Stimulated activated CD4-positive, alpha-beta T cell treated with anti-CD3 and anti-CD28 coated beads, TNF-alpha, amount 100 ng/mL, for 4 hours (primary cell): ENCODE results near the gene HSPA13.
"Not testable (repeated sequence)": the region's sequence is repeated elsewhere in the genome, so short reads cannot be mapped to it uniquely, and the experiment has no call there.

Experiments
- DNase-seq, 3 experiments: peaks; one replicate each; pipeline ENCODE4 v3.0.0-alpha.2; 2020; ENCODE audit warnings: low read depth in 3 of 3

The HSPA13 gene

GRCh38 chr21:14382835-14383595, at the start of gene HSPA13:
Gene HSPA13, minus strand, starts transcription at chr21:14383146. Its CDS starts 27 bp downstream, at chr21:14383119.
- DNase-seq: peak; percentile 92 to 99 (median 98)

GRCh38 chr21:14418920-14419319, 36.0 kb upstream of the HSPA13 start:
- DNase-seq: no peak

- no peak for DNase-seq
Observed at GRCh38 chr21:14414932-14415508, 32.1 kb upstream of the HSPA13 start.

GRCh38 chr21:14405962-14406361, 23.0 kb upstream of the HSPA13 start:
- no peak for DNase-seq

GRCh38 chr21:14405225-14405624, 22.3 kb upstream of the HSPA13 start:
- no peak for DNase-seq

GRCh38 chr21:14403681-14404318, 20.9 kb upstream of the HSPA13 start:
- DNase-seq: no peak

GRCh38 chr21:14401217-14401616, 18.3 kb upstream of the HSPA13 start:
- no peak for DNase-seq

GRCh38 chr21:14388282-14388681, 5.3 kb upstream of the HSPA13 start:
- DNase-seq: no peak

GRCh38 chr21:14384453-14384852, 1.5 kb upstream of the HSPA13 start:
- no peak for DNase-seq

GRCh38 chr21:14383596-14384180, 742 bp upstream of the HSPA13 start:
- DNase-seq: no peak

- no peak for DNase-seq
Observed at GRCh38 chr21:14382486-14382834, 486 bp downstream of the HSPA13 start.

- no peak for DNase-seq
Observed at GRCh38 chr21:14376854-14377253, 6.1 kb downstream of the HSPA13 start.

GRCh38 chr21:14366998-14367397, 15.9 kb downstream of the HSPA13 start:
- no peak for DNase-seq

- DNase-seq: no peak
Observed at GRCh38 chr21:14361958-14362357, 21.0 kb downstream of the HSPA13 start.

GRCh38 chr21:14358775-14359174, 24.2 kb downstream of the HSPA13 start:
- DNase-seq: no peak

GRCh38 chr21:14356746-14357145, 26.2 kb downstream of the HSPA13 start:
- DNase-seq: no peak

- no peak for DNase-seq
Observed at GRCh38 chr21:14354515-14354914, 28.4 kb downstream of the HSPA13 start.

- no peak for DNase-seq
Observed at GRCh38 chr21:14353726-14354125, 29.2 kb downstream of the HSPA13 start.

- no peak for DNase-seq
Observed at GRCh38 chr21:14353231-14353630, 29.7 kb downstream of the HSPA13 start.

- not testable (repeated sequence) for DNase-seq
Observed at GRCh38 chr21:14327346-14327745, 55.6 kb downstream of the HSPA13 start.

- DNase-seq: no peak
Observed at GRCh38 chr21:14325595-14325994, 57.4 kb downstream of the HSPA13 start.
